Mesenchymal stem cell (in vitro differentiated cells and primary cell): ENCODE measurements around the gene TSSK3.
"Not testable (repeated sequence)": the region's sequence is repeated elsewhere in the genome, so short reads cannot be mapped to it uniquely, and the experiment has no call there.

Experiments
- DNase-seq: peaks from one replicate; pipeline ENCODE4 v3.0.0-alpha.2; 2013
- H2AFZ ChIP-seq: one replicate; pipeline ENCODE4 v1.6.1; 2013; ENCODE audit warnings: low read depth, mild to moderate bottlenecking, control low read depth, inconsistent platforms, low read length, moderate library complexity
- H2AK5ac ChIP-seq: 2 replicates; pipeline ENCODE4 v1.6.1; 2013; ENCODE audit warnings: low read length, moderate library complexity, mild to moderate bottlenecking, inconsistent platforms; ENCODE audit not compliant: severe bottlenecking
- H2BK120ac ChIP-seq: one replicate; pipeline ENCODE4 v1.6.1; 2013; ENCODE audit warnings: low read depth, mild to moderate bottlenecking, inconsistent platforms, low read length, moderate library complexity
- H2BK12ac ChIP-seq, 2 experiments: one replicate each; pipeline ENCODE4 v1.6.1; 2013; ENCODE audit warnings: inconsistent platforms in 2 of 2, low read length in 2 of 2, mild to moderate bottlenecking in 2 of 2, moderate library complexity in 2 of 2, control low read depth in 1 of 2
- H2BK15ac ChIP-seq: one replicate; pipeline ENCODE4 v1.6.1; 2013; ENCODE audit warnings: mild to moderate bottlenecking, low read depth, inconsistent platforms; ENCODE audit not compliant: poor library complexity, severe bottlenecking
- H2BK5ac ChIP-seq: 2 replicates; pipeline ENCODE4 v1.6.1; 2013; ENCODE audit warnings: low read depth, mild to moderate bottlenecking, low read length, control low read depth, inconsistent platforms; ENCODE audit not compliant: poor library complexity, severe bottlenecking
- H3K14ac ChIP-seq, 2 experiments: one replicate each; pipeline ENCODE4 v1.6.1; 2013; ENCODE audit warnings: inconsistent platforms in 2 of 2, low read length in 2 of 2, control low read depth in 1 of 2, mild to moderate bottlenecking in 1 of 2, moderate library complexity in 1 of 2
- H3K18ac ChIP-seq, 2 experiments: one replicate each; pipeline ENCODE4 v1.6.1; 2013; ENCODE audit warnings: inconsistent platforms in 2 of 2, low read length in 2 of 2, control low read depth in 1 of 2, low read depth in 1 of 2, mild to moderate bottlenecking in 1 of 2
- H3K23ac ChIP-seq, 2 experiments: one replicate each; pipeline ENCODE4 v1.6.1; 2013; ENCODE audit warnings: inconsistent platforms in 2 of 2, low read length in 2 of 2, mild to moderate bottlenecking in 2 of 2, moderate library complexity in 2 of 2, control low read depth in 1 of 2
- H3K27ac ChIP-seq: 2 replicates; pipeline ENCODE4 v1.5.1; 2013; ENCODE audit warnings: mild to moderate bottlenecking, moderate library complexity, low read length, control low read depth, inconsistent platforms; ENCODE audit not compliant: poor library complexity, severe bottlenecking
- H3K27me3 ChIP-seq, 2 experiments: 2 replicates each; pipeline versions ENCODE4 v1.6.1 to v1.7.0; 2013; ENCODE audit warnings: low read length in 2 of 2, mild to moderate bottlenecking in 2 of 2, moderate library complexity in 2 of 2, control low read depth in 1 of 2, inconsistent platforms in 1 of 2; ENCODE audit not compliant: control insufficient read depth in 1 of 2, insufficient read depth in 1 of 2
- H3K36me3 ChIP-seq, 2 experiments: 2 replicates each; pipeline versions ENCODE4 v1.6.1 to v1.7.0; 2013; ENCODE audit warnings: low read length in 2 of 2, control low read depth in 1 of 2, inconsistent platforms in 1 of 2, low read depth in 1 of 2, mild to moderate bottlenecking in 1 of 2; ENCODE audit not compliant: insufficient read depth in 2 of 2, control insufficient read depth in 1 of 2
- H3K4ac ChIP-seq, 2 experiments: one replicate each; pipeline ENCODE4 v1.6.1; 2013; ENCODE audit warnings: inconsistent platforms in 2 of 2, low read length in 2 of 2, mild to moderate bottlenecking in 2 of 2, moderate library complexity in 2 of 2, control low read depth in 1 of 2, low read depth in 1 of 2
- H3K4me1 ChIP-seq: 2 replicates; pipeline ENCODE4 v1.6.1; 2013; ENCODE audit warnings: low read depth, low read length, control low read depth; ENCODE audit not compliant: control insufficient read depth, insufficient read depth
- H3K4me2 ChIP-seq: 2 replicates; pipeline ENCODE4 v1.6.1; 2013; ENCODE audit warnings: low read length, mild to moderate bottlenecking, inconsistent platforms; ENCODE audit not compliant: poor library complexity, severe bottlenecking
- H3K4me3 ChIP-seq, 2 experiments: 2 replicates each; pipeline versions ENCODE4 v1.5.1 to v1.7.0; 2013; ENCODE audit warnings: low read length in 2 of 2, mild to moderate bottlenecking in 2 of 2, control low read depth in 1 of 2, low read depth in 1 of 2; ENCODE audit not compliant: insufficient read depth in 1 of 2
- H3K79me1 ChIP-seq: replicated peaks from 2 replicates; pipeline ENCODE4 v1.6.1; 2013; ENCODE audit warnings: mild to moderate bottlenecking, control low read depth, low read length, inconsistent platforms; ENCODE audit not compliant: poor library complexity, severe bottlenecking
- H3K9ac ChIP-seq: 2 replicates; pipeline ENCODE4 v1.7.0; 2013; ENCODE audit warnings: mild to moderate bottlenecking, low read length, moderate library complexity
- H3K9me3 ChIP-seq: 2 replicates; pipeline ENCODE4 v1.7.0; 2013; ENCODE audit warnings: mild to moderate bottlenecking, low read length; ENCODE audit not compliant: control insufficient read depth
- H4K8ac ChIP-seq: one replicate; pipeline ENCODE4 v1.6.1; 2013; ENCODE audit warnings: inconsistent platforms, mild to moderate bottlenecking, low read length, moderate library complexity
- H4K91ac ChIP-seq: one replicate; pipeline ENCODE4 v1.6.1; 2013; ENCODE audit warnings: mild to moderate bottlenecking, low read length, inconsistent platforms
- WGBS: methylation state at CpG from one replicate; pipeline ENCODE4 v1.1.7; 2013; ENCODE audit warnings: mixed read lengths; 5-methylcytosine and 5-hydroxymethylcytosine counted together

TSSK3 gene

GRCh38 chr1:32396524-32396923 is 34.2 kb downstream of the TSSK3 start:
- H3K79me1 ChIP-seq, H3K27ac ChIP-seq, H3K36me3 ChIP-seq, H4K91ac ChIP-seq, H4K8ac ChIP-seq, DNase-seq, H2BK15ac ChIP-seq, H2AFZ ChIP-seq, H2BK120ac ChIP-seq, H2BK5ac ChIP-seq, H3K9me3 ChIP-seq, H3K9ac ChIP-seq, H3K4me3 ChIP-seq, H3K4me2 ChIP-seq, H3K4ac ChIP-seq, H3K18ac ChIP-seq, H2BK12ac ChIP-seq, H3K23ac ChIP-seq, H3K27me3 ChIP-seq, H2AK5ac ChIP-seq, H3K14ac ChIP-seq: not testable (repeated sequence)
- H3K4me1 ChIP-seq: peaks cover 11% of the 10 kb centered on the region
- WGBS: 91% methylated on average over 4 of the region's 5 CpGs

DNA sequence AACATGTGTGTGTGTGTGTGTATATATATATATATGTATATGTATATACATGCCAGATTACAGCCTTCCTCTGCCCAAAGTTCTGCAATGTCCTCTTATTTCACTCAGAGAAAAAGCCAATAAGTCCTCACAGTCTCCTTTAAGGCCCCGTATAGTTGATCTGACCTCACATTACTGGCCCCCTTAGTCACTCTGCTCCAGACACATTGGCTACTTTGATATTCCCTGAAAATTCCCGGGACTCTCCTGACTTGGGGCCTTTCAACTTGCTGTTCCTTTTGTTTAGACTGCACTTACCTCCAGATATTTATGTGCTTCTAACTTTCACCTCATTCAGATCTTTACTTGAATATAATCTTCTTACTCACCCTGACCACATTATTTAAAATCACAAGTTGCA is 36.1 kb downstream of the TSSK3 start:
- H2BK15ac ChIP-seq: no peak overlapping the region
- no peak overlapping the region for H2AK5ac ChIP-seq
- no peak overlapping the region for H3K18ac ChIP-seq
- no peak overlapping the region for H3K4me2 ChIP-seq
- H3K36me3 ChIP-seq: no peaks in the 10 kb centered on the region
- no peak overlapping the region for H4K8ac ChIP-seq
- H3K9ac ChIP-seq: peak overlapping the region; percentile 37
- H3K4ac ChIP-seq: no peak overlapping the region
- 32% methylated on average over 2 of the region's 2 CpGs for WGBS
- no peak overlapping the region for H2BK5ac ChIP-seq
- H3K4me1 ChIP-seq: peaks cover 5% of the 10 kb centered on the region
- peaks cover 1% of the 10 kb centered on the region for H3K79me1 ChIP-seq
- no peak overlapping the region for H2BK12ac ChIP-seq
- no peaks in the 10 kb centered on the region for H3K27me3 ChIP-seq
- no peak overlapping the region for H3K4me3 ChIP-seq
- DNase-seq: peak; percentile 70
- no peak overlapping the region for H2AFZ ChIP-seq
- H3K9me3 ChIP-seq: no peaks in the 10 kb centered on the region
- H2BK120ac ChIP-seq: no peak overlapping the region
- no peak overlapping the region for H4K91ac ChIP-seq
- no peak overlapping the region for H3K14ac ChIP-seq
- no peak overlapping the region for H3K27ac ChIP-seq
- no peak overlapping the region for H3K23ac ChIP-seq

DNA sequence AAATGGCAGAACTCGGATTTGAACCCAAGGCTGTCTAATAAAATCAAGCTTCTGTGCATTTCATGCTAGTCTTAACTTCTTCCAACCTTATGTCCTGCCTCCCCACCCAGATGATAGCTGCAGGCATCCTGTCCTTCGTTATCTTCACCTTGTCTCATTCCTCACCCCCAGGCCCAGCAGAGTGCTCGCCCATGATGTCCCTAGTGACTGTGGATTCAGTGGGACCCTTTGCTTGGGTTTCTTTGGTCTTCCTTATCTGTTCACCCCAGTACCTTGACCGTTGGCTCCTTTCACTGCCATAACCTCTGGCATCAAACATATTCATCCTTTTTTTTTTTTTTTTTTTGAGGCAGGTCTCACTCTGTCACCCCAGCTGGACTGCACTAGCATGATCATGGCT is 37.5 kb downstream of the TSSK3 start:
- 69% methylated on average over 4 of the region's 4 CpGs for WGBS
- Histone ChIP-seq H3K18ac (no peak overlapping the region), H3K27ac (no peak overlapping the region), H3K14ac (no peak overlapping the region), H4K8ac (no peak overlapping the region), H3K4me3 (no peak overlapping the region), H3K36me3 (no peaks in the 10 kb centered on the region), H2BK120ac (no peak overlapping the region), H3K27me3 (no peaks in the 10 kb centered on the region), H2AK5ac (no peak overlapping the region), H3K9ac (no peak overlapping the region), H3K4me1 (peaks cover 5% of the 10 kb centered on the region), H3K4ac (no peak overlapping the region), H3K23ac (no peak overlapping the region), H3K4me2 (no peak overlapping the region), H2BK12ac (no peak overlapping the region), H3K9me3 (no peaks in the 10 kb centered on the region), H2BK5ac (peak overlapping the region; percentile 14), H2BK15ac (no peak overlapping the region), H4K91ac (no peak overlapping the region), H3K79me1 (peaks cover 1% of the 10 kb centered on the region), H2AFZ (no peak overlapping the region)
- no peak for DNase-seq

GRCh38 chr1:32400876-32401631 is 38.7 kb downstream of the TSSK3 start:
- no peaks in the 10 kb centered on the region for H3K9me3 ChIP-seq
- H3K18ac ChIP-seq: no peak overlapping the region
- H3K79me1 ChIP-seq: no peaks in the 10 kb centered on the region
- no peak overlapping the region for H3K4me2 ChIP-seq
- no peak overlapping the region for H2BK12ac ChIP-seq
- H2AK5ac ChIP-seq: no peak overlapping the region
- H2AFZ ChIP-seq: peak overlapping the region; percentile 29
- no peak overlapping the region for H3K27ac ChIP-seq
- H3K4me3 ChIP-seq: no peak overlapping the region
- H3K23ac ChIP-seq: no peak overlapping the region
- H3K27me3 ChIP-seq: no peaks in the 10 kb centered on the region
- no peak overlapping the region for H3K4ac ChIP-seq
- DNase-seq: peak; percentile 84
- no peak overlapping the region for H4K91ac ChIP-seq
- no peak overlapping the region for H3K14ac ChIP-seq
- H2BK120ac ChIP-seq: no peak overlapping the region
- H3K4me1 ChIP-seq: peaks cover 4% of the 10 kb centered on the region
- peak overlapping the region; percentile 61 for H3K9ac ChIP-seq
- no peak overlapping the region for H2BK15ac ChIP-seq
- H3K36me3 ChIP-seq: no peaks in the 10 kb centered on the region
- 41% methylated on average over 12 of the region's 13 CpGs for WGBS
- peak overlapping the region; percentile 76 for H4K8ac ChIP-seq
- no peak overlapping the region for H2BK5ac ChIP-seq
